Measurements from ENCODE around the gene CSNK2A1.

Gene CSNK2A1

DNA sequence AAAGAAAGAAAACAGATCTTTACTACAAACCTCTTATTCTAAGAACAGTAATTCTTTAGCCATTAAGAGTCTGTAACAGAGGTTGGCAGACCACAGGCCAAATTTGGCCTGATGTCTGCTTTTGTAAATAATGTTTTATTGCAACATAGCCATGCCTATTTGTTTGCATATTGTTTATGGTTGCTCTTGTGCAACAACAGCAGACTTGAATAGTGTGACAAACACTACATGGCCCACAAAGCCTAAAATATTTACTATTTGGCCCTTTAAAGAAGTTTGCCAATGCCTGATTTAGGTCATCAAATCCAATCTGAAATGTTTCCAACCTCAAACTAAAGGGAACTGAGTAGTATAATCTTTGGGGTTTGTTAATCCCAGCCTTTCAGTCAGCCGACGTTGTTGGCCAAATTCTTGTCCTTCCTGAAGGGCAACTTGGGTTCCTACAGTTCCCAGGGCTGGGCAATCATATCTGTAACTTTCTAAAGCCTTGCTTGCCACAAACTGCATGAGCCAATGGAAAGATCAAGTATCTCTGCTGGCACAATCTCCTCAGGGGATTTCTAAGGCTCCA, 47.4 kb downstream of the CSNK2A1 start:
- no peak for TF ChIP-seq FOXP2 (optimal IDR thresholded peaks at IDR 0.05; ENCODE audit: borderline replicate concordance, extremely low read depth, extremely low read length, insufficient read depth)
- TF ChIP-seq POLR2AphosphoS5 (IDR thresholded peaks at IDR 0.05; ENCODE audit: low read depth, low read length) = no peak

- TF ChIP-seq REST (IDR thresholded peaks at IDR 0.05; ENCODE audit: insufficient read depth in 1 of 2, low read depth in 2 of 2, low read length in 2 of 2) (no peak), FOXP2 (optimal IDR thresholded peaks at IDR 0.05; ENCODE audit: borderline replicate concordance, extremely low read depth, extremely low read length, insufficient read depth) (no peak), POLR2AphosphoS5 (IDR thresholded peaks at IDR 0.05; ENCODE audit: low read depth, low read length) (no peak), TAF1 (IDR thresholded peaks at IDR 0.05; ENCODE audit: borderline replicate concordance, insufficient read depth, low read length) (no peak), SIN3A (IDR thresholded peaks at IDR 0.05; ENCODE audit: borderline replicate concordance, insufficient read depth, low read length) (no peak)
Measured at GRCh38 chr20:492159-492558, 51.4 kb downstream of the CSNK2A1 start.

- no peak for TF ChIP-seq REST (IDR thresholded peaks at IDR 0.05; ENCODE audit: insufficient read depth in 1 of 2, low read depth in 2 of 2, low read length in 2 of 2)
Measured at GRCh38 chr20:487655-488054, 55.9 kb downstream of the CSNK2A1 start.

DNA sequence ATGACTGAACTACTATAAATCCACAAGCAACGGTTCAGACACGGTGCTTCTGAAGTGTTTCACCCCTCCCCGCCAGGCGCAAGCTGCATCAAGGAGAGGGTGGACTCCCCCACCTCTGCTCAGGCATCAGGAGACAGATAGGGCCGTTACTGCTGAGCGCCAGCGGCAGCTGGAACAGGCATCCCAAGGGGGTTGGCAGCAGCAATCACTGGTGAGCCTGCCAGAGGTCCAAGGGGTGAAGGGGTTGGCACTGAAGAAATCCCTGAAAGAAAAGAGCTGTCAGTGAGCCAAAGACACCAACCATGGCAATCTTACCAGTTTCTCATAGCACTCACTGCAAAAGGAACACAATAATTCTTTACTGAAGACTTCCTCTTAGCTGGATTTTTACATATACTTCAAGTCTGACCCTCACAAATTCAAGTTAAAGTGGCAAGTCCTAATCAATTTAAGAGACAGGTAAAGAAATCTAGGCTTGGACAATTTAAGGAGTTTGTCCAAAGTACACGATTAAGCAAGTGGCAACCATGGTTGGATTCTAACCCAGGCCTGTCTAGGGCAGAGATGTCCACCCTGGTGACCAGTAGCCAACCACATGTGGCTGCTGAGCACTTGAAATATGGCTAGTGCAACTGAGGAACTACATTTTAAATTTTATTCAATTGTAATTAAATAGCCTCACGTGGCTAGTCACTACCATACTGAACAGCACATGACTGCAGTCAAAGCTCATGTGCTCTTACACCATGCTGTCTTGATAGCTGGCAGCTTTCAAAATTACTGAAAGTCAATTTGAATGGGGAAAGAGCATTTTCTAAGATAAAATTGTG, 59.6 kb downstream of the CSNK2A1 start:
- TF ChIP-seq SIN3A (IDR thresholded peaks at IDR 0.05; ENCODE audit: borderline replicate concordance, insufficient read depth, low read length) (no peak), TAF1 (IDR thresholded peaks at IDR 0.05; ENCODE audit: borderline replicate concordance, insufficient read depth, low read length) (no peak), REST (IDR thresholded peaks at IDR 0.05; ENCODE audit: insufficient read depth in 1 of 2, low read depth in 2 of 2, low read length in 2 of 2) (no peak), FOXP2 (optimal IDR thresholded peaks at IDR 0.05; ENCODE audit: borderline replicate concordance, extremely low read depth, extremely low read length, insufficient read depth) (no peak), POLR2AphosphoS5 (IDR thresholded peaks at IDR 0.05; ENCODE audit: low read depth, low read length) (no peak)

DNA sequence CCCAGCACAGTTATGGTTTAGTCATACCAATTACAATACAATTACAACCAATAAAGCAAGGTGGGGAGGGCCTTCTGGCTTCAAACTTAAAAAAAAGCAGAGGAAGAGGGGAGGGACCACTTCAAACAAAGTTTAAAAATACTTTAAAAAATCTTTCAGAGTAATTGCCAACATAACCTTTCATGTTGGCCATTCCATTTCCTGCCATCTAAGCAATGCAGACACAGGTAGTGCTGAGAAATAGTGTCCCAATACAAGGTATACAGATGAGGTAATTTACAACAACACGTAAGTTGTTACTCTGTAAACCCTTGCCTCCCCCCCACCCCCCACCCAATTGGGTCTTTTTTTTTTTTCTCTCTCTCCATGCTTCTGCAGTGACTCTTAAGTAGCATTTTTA, 62.4 kb downstream of the CSNK2A1 start:
- TF ChIP-seq REST (IDR thresholded peaks at IDR 0.05; ENCODE audit: insufficient read depth in 1 of 2, low read depth in 2 of 2, low read length in 2 of 2) = no peak
- no peak for TF ChIP-seq POLR2AphosphoS5 (IDR thresholded peaks at IDR 0.05; ENCODE audit: low read depth, low read length)
- no peak for TF ChIP-seq SIN3A (IDR thresholded peaks at IDR 0.05; ENCODE audit: borderline replicate concordance, insufficient read depth, low read length)
- no peak for TF ChIP-seq TAF1 (IDR thresholded peaks at IDR 0.05; ENCODE audit: borderline replicate concordance, insufficient read depth, low read length)
- no peak for TF ChIP-seq FOXP2 (optimal IDR thresholded peaks at IDR 0.05; ENCODE audit: borderline replicate concordance, extremely low read depth, extremely low read length, insufficient read depth)

Measured in PFSK-1 (cell line).